Neural progenitor cell (in vitro differentiated cells): ENCODE measurements around the gene DNMT3A.

Source experiments
- EZH2phosphoT487 ChIP-seq: fragments of 200-600 bp; sonication (generic); IDR thresholded peaks from 2 replicates; pipeline ENCODE4 v1.6.1; 2017; ENCODE audit warnings: antibody characterized with exemption
- TF ChIP-seq, protein P1 (sequence below): fragments of 200-600 bp; sonication (generic); IDR thresholded peaks from 2 replicates; pipeline ENCODE4 v1.5.1; 2017; ENCODE audit warnings: antibody characterized with exemption, mild to moderate bottlenecking

DNA sequence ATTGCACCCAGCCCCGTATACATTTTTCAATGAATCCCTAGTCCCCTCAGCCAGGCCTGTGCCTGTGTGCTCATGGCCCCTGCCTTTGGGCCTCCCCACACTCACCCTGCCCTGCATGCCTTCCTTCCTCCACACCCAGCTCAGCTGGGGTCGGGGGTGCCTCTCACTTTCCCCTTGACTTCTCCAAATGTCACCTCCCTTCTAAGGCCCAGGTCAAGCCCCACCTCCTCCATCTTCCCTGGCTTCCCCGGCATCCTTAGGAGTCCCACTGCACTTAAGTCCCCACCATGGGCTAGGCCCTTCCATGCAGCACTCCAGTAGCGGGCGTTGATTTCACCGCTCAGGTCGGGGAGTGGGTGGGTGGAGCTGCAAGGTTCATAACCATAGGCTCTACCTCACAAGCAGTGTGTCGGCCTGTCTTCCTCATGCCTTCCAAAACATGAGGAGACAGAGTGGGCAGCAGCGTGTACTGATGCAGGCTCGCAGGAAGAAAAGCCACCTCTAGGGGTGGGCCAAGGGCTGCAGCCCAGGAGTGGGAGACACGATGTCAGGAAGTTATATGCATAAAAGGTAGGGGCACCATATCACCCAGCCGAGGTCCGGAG lies 47.7 kb downstream of the DNMT3A start:
- TF ChIP-seq, protein P1, sequence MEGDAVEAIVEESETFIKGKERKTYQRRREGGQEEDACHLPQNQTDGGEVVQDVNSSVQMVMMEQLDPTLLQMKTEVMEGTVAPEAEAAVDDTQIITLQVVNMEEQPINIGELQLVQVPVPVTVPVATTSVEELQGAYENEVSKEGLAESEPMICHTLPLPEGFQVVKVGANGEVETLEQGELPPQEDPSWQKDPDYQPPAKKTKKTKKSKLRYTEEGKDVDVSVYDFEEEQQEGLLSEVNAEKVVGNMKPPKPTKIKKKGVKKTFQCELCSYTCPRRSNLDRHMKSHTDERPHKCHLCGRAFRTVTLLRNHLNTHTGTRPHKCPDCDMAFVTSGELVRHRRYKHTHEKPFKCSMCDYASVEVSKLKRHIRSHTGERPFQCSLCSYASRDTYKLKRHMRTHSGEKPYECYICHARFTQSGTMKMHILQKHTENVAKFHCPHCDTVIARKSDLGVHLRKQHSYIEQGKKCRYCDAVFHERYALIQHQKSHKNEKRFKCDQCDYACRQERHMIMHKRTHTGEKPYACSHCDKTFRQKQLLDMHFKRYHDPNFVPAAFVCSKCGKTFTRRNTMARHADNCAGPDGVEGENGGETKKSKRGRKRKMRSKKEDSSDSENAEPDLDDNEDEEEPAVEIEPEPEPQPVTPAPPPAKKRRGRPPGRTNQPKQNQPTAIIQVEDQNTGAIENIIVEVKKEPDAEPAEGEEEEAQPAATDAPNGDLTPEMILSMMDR, result no peak
- TF ChIP-seq EZH2phosphoT487, result no peak
